ENCODE results near the gene ROCK2. TPM values are rescaled to one million over a fixed set of nuclear protein-coding genes. Genes with fewer than 3 reads are reported as not detected.
A peak's percentile ranks its signal among the peaks of the same experiment; 100 is the strongest.

ROCK2 gene
- total and polyA plus RNA-seq, 2 of the 13 experiments (the other 11 are each of a cell fraction or from before 2014, with no cell fraction given) = 38.1 to 119 TPM

- peak; percentile 78; the same call in 1 of the 2 replicates for TF ChIP-seq EED (CRISPR knock-in tag; IDR thresholded peaks at IDR 0.05)
- no peak for TF ChIP-seq BATF2 (CRISPR knock-in tag; IDR thresholded peaks at IDR 0.05)
- TF ChIP-seq LBX2 (CRISPR knock-in tag; IDR thresholded peaks at IDR 0.05; ENCODE audit: borderline replicate concordance) = 0 out of 2 replicates have a peak, but pooled peaks have one; percentile 51
- TF ChIP-seq ZMYM4 (CRISPR knock-in tag; IDR thresholded peaks at IDR 0.05) = no peak; the same call in 1 of the 2 replicates
- no peak for TF ChIP-seq DMTF1 (CRISPR knock-in tag; IDR thresholded peaks at IDR 0.05)
- no peak for TF ChIP-seq HIC2 (CRISPR knock-in tag; IDR thresholded peaks at IDR 0.05; ENCODE audit: low read depth)
- TF ChIP-seq ZSCAN12 (CRISPR knock-in tag; IDR thresholded peaks at IDR 0.05) = no peak; the same call in 1 of the 2 replicates
- no peak for TF ChIP-seq ZNF503 (CRISPR knock-in tag; IDR thresholded peaks at IDR 0.05)
- no peak for TF ChIP-seq TRIM24 (CRISPR knock-in tag; IDR thresholded peaks at IDR 0.05)
- TF ChIP-seq RBFOX2 (IDR thresholded peaks at IDR 0.05; ENCODE audit: low read depth, low read length) = peak; percentile 57
- TF ChIP-seq MNT (IDR thresholded peaks at IDR 0.05) = no peak
- peak; percentile 96 for TF ChIP-seq ZNF776 (CRISPR knock-in tag; IDR thresholded peaks at IDR 0.05)
- TF ChIP-seq NR2F6 (IDR thresholded peaks at IDR 0.05) = no peak
- no peak for TF ChIP-seq NR2F6 (CRISPR knock-in tag; IDR thresholded peaks at IDR 0.05)
- 0 out of 2 replicates have a peak, but pooled peaks have one; percentile 54 for TF ChIP-seq ZNF770 (CRISPR knock-in tag; IDR thresholded peaks at IDR 0.05)
- no peak for TF ChIP-seq NCOA1 (CRISPR knock-in tag; IDR thresholded peaks at IDR 0.05)
- no peak for TF ChIP-seq ZNF337 (CRISPR knock-in tag; IDR thresholded peaks at IDR 0.05; ENCODE audit: borderline replicate concordance, low read depth)
These were observed 188.9 kb downstream of the ROCK2 start, which contains the start of gene SLC66A3 (continued) for GRCh38 chr2:11155381-11156035.

Measured in HepG2 (cell line).